ENCODE measurements around the gene GIN1. TPM values are rescaled to one million over a fixed set of nuclear protein-coding genes. Genes with fewer than 3 reads are reported as not detected.
"Not testable (repeated sequence)": the region's sequence is repeated elsewhere in the genome, so short reads cannot be mapped to it uniquely, and the experiment has no call there.

Gene GIN1
- total and polyA plus RNA-seq, 4 donors: 1.8 to 6.4 (median 4.0) TPM

GRCh38 chr5:103145196-103145595, 25.3 kb upstream of the GIN1 start (continued):
- TF ChIP-seq, protein P1, sequence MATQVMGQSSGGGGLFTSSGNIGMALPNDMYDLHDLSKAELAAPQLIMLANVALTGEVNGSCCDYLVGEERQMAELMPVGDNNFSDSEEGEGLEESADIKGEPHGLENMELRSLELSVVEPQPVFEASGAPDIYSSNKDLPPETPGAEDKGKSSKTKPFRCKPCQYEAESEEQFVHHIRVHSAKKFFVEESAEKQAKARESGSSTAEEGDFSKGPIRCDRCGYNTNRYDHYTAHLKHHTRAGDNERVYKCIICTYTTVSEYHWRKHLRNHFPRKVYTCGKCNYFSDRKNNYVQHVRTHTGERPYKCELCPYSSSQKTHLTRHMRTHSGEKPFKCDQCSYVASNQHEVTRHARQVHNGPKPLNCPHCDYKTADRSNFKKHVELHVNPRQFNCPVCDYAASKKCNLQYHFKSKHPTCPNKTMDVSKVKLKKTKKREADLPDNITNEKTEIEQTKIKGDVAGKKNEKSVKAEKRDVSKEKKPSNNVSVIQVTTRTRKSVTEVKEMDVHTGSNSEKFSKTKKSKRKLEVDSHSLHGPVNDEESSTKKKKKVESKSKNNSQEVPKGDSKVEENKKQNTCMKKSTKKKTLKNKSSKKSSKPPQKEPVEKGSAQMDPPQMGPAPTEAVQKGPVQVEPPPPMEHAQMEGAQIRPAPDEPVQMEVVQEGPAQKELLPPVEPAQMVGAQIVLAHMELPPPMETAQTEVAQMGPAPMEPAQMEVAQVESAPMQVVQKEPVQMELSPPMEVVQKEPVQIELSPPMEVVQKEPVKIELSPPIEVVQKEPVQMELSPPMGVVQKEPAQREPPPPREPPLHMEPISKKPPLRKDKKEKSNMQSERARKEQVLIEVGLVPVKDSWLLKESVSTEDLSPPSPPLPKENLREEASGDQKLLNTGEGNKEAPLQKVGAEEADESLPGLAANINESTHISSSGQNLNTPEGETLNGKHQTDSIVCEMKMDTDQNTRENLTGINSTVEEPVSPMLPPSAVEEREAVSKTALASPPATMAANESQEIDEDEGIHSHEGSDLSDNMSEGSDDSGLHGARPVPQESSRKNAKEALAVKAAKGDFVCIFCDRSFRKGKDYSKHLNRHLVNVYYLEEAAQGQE (IDR thresholded peaks at IDR 0.05): no peak
- TF ChIP-seq RXRA (IDR thresholded peaks at IDR 0.05) (no peak), ATF3 (IDR thresholded peaks at IDR 0.05) (no peak), MAX (IDR thresholded peaks at IDR 0.05) (no peak), JUND (IDR thresholded peaks at IDR 0.05) (no peak), SP1 (IDR thresholded peaks at IDR 0.05) (no peak), EGR1 (IDR thresholded peaks at IDR 0.05; ENCODE audit: low read depth in 2 of 2) (no peak), YY1 (IDR thresholded peaks at IDR 0.05) (no peak), RAD21 (IDR thresholded peaks at IDR 0.05) (no peak), HNF4A (conservative IDR thresholded peaks at IDR 0.05) (no peak), GABPA (IDR thresholded peaks at IDR 0.05 in 1 of 2, conservative IDR thresholded peaks at IDR 0.05 in 1 of 2) (no peak), NR2F2 (IDR thresholded peaks at IDR 0.05) (no peak), FOXA1 (IDR thresholded peaks at IDR 0.05) (no peak)

- not testable (repeated sequence) for DNase-seq (ENCODE audit: low spot score); H3K4me1 ChIP-seq (ENCODE audit: control insufficient read depth in 4 of 4, insufficient read depth in 4 of 4, low read length in 3 of 4); H3K36me3 ChIP-seq (ENCODE audit: control insufficient read depth in 4 of 4, insufficient read depth in 3 of 4, low read depth in 1 of 4, low read length in 3 of 4); H3K9me3 ChIP-seq (ENCODE audit: control insufficient read depth in 4 of 4, low read length in 3 of 4); H3K27ac ChIP-seq (ENCODE audit: low read depth in 1 of 2, low read length in 2 of 2); H3K9ac ChIP-seq (ENCODE audit: low read depth in 1 of 2, low read length in 2 of 2); H3K4me3 ChIP-seq (ENCODE audit: low read depth in 1 of 3, low read length in 3 of 3); H3K27me3 ChIP-seq (ENCODE audit: control insufficient read depth in 4 of 4, insufficient read depth in 4 of 4, low read length in 3 of 4)
- 99% methylated on average over 25 of the region's 25 CpGs for WGBS
These were observed 22.2 kb upstream of the GIN1 start for GRCh38 chr5:103142132-103142531.

GRCh38 chr5:103139264-103139865, 19.4 kb upstream of the GIN1 start:
- peak; percentile 81 for DNase-seq (ENCODE audit: low spot score)
- peak; percentile 95 for TF ChIP-seq CTCF (IDR thresholded peaks at IDR 0.05; ENCODE audit: low read depth, low read length, missing input control)
- TF ChIP-seq YY1 (IDR thresholded peaks at IDR 0.05): no peak
- TF ChIP-seq RAD21 (IDR thresholded peaks at IDR 0.05): peak; percentile 99
- TF ChIP-seq HNF4A (conservative IDR thresholded peaks at IDR 0.05): peak in 1 of 2 donors; percentile 32
- Histone ChIP-seq H3K36me3 (ENCODE audit: control insufficient read depth in 4 of 4, insufficient read depth in 3 of 4, low read depth in 1 of 4, low read length in 3 of 4) (peaks cover 0 to 4% (median 3%) of the 10 kb centered on the region in 4 donors), H3K9me3 (ENCODE audit: control insufficient read depth in 4 of 4, low read length in 3 of 4) (no peaks in the 10 kb centered on the region), H3K9ac (ENCODE audit: low read depth in 1 of 2, low read length in 2 of 2) (no peak overlapping the region), H3K4me3 (ENCODE audit: low read depth in 1 of 3, low read length in 3 of 3) (no peak overlapping the region), H3K4me1 (ENCODE audit: control insufficient read depth in 4 of 4, insufficient read depth in 4 of 4, low read length in 3 of 4) (no peaks in the 10 kb centered on the region), H3K27ac (ENCODE audit: low read depth in 1 of 2, low read length in 2 of 2) (no peak overlapping the region), H3K27me3 (ENCODE audit: control insufficient read depth in 4 of 4, insufficient read depth in 4 of 4, low read length in 3 of 4) (no peaks in the 10 kb centered on the region)
- 2% methylated on average over 2 of the region's 2 CpGs for WGBS

Data from liver (tissue), 9 donors.